ENCODE results near the gene EXD3.
"Not testable (repeated sequence)": the region's sequence is repeated elsewhere in the genome, so short reads cannot be mapped to it uniquely, and the experiment has no call there.

Gene EXD3

DNA sequence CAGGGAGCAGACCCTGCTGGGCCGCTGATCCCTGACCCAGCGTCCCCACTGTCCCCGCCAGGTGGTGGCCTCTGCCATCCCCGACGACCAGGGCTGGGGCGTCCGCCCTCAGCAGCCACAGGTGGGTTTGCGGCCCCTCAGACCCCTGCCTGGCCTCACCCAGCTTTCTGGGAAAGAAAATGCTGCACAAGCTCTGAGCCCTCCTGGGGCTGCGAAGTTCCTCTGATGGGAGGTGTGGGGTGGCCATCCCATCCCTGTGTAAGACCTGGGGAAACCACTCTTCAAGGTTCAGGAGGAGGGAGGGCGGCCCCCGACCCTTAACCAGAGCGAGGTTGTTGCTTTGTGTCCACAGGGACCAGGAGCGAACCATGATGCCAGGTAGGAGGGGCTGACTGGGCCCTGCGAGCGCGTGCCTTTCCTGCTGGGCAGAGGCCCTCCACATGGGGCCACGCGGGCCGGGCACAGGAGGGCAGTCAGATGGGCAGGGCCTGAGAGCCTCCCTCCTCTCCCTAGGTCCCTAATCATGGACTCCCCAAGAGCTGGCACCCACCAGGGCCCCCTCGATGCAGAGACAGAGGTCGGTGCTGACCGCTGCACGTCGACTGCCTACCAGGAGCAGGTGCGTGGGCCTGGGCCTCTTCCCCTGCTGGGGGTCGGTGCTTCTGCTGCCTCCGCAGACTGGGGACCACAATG is 7.9 kb upstream of the EXD3 start:
- DNase-seq = no peak

DNA sequence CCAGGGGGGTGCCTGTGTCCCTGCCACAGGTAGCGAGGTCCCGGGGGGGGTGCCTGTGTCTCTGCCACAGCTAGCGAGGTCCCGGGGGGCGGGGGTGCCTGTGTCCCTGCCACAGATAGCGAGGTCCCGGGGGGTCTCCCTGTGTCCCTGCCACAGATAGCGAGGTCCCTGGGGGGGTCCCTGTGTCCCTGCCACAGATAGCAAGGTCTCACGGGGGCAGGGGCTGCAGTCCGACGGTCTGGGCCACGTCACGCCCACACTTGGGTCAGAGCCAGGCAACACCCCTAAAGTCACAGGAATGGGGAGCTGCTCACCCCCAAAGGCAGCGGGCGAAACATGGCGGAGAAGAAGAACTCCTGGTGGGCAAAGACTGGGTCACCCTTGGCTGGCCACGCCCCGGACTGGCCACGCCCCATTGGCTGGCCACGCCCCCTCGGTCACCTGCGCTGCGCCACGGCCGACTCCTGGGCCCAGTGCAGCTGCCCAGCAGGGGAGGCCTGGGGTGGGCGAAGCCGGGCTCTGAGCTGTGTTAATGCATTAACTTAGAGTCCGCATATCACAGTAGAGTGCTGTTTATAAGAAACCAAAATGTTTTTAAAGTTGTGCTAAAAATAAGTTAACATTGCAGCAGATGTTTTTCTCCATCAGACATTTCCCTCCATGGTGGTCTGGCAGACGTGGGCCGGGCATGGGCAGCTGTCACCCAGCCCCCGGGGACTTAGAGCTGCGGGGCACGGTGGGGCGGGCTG is 7.2 kb upstream of the EXD3 start:
- no peak for DNase-seq

DNA sequence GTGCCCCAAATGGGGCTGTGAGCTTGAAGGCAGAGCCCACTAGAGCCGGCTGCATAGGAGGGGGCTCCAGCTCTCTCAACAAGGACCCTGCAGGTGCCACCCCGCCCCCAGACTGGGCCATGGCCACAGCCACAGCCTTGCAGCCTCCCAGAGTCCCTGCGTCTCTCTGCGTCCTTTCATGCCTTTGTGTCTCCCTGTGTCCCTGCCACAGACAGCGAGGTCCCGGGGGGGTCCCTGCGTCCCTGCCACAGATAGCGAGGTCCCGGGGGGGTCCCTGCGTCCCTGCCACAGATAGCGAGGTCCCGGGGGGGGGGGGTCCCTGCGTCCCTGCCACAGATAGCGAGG is 6.6 kb upstream of the EXD3 start:
- DNase-seq = no peak

DNA sequence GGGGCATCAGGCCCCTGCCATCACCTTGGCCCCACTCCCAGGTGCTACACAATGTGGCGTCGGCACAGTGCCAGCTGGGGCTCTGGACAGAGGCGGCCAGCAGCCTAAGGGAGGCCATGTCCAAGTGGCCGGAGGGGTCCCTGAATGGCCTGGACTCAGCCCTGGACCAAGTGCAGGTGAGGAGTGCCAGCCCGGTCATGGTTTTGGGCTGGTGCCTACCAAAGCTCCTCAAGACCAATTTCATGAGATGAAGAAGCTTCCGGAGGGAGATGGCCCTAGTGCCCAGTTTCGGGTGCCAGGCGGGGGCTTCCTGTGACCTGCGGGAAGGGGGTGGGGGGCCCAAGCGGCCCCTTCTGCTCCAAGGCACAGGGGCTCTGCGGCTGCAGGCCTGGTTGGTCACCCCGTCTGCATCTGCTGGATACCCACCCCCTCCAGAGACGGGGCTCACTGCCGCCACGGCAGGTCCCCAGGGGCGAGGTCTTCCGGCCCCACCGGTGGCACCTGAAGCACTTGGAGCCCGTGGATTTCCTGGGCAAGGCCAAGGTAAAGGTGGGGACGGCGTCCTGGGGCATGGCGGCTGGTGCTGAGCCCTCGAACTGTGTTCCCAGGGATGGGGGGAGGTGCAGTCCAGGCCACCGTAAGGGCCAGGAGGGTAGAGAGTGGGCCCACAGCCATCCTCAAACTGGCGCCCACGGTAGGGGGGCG is 6.0 kb upstream of the EXD3 start:
- no peak for DNase-seq

DNA sequence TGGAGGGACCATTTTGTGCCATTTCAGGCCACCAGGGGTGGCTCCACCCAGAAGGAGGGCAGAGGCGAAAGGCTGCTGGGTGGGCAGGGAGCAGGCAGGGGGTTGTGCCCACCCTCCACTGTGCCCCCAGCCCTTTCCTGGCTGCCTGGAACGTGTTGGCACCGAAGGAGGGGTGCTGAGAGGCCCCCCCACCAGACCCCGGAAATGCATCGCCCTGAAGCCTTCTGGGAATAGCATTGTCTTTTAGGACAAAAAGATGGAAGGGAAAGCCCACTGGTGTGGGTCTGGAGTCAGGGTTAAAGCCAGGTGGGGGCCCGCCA is 5.3 kb upstream of the EXD3 start:
- DNase-seq = no peak

DNA sequence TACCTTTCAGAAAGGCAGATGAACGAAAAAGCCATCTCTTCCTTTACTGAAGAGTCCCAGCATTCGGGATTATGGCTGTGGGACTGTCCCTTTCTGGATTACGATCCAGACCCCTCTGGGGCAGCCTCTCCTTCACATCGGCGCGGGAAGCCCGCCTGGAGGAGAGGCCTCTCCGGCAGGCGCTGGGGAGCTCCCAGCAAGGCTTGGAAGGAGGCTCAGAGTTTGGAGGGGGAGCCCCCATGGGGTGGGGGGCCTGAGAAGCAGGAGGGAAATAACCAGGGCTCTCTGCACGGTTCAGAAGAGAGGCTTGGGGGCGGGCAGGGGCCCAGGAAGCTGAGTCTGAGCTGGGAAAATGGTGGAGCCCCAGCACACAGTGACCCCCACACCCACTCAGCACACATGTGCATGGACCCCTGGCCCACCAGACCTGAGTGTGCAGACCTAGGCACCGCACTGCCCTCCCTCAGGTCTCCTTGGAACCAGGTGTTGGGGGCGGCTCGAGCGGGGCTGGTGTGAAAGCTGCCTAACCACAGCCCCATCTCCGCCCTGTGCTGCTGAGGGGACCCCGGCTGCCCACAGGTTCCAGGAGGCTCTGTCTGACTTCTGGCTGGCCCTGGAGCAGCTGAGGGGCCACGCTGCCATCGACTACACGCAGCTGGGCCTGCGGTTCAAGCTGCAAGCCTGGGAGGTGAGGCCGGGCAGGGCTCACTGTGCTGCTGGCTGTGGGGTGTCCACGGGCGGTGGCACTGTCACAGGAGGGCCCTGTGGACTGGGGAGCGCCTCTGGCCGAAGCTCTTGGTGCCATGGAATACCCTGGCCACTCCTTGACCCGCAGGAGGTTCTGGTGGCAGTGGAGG is 4.7 kb upstream of the EXD3 start:
- no peak for DNase-seq

DNA sequence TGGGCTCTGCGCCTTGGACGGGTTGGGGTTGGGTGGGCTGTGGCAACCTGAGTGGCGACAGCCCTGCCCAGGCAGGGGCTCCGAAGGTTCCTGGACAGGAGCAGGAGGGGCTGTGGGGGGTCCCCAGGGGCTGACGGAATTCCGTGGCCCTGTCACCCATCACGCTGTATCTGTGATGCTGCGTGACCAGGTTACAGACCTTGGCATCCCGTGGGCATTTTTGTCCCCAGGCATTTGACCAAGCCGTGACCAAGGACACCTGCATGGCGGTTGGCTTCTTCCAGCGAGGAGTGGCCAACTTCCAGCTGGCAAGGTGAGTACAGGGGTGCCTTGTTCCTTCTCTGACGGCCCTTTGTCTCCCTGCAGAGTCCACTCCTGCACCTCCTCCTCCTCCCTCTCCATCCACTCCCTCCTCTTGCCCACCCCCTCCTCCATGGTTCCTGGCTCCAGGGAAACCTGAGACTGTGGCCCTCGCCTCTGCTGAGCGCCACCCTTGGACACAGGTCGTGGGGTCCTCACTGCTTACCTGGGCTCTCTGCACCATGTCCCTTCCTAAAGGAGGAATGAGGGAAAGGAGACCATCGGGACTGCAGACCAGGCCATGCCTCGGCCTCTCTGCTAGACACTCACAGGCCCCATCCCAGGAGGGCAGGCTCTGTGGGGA is 3.2 kb upstream of the EXD3 start:
- no peak for DNase-seq

DNA sequence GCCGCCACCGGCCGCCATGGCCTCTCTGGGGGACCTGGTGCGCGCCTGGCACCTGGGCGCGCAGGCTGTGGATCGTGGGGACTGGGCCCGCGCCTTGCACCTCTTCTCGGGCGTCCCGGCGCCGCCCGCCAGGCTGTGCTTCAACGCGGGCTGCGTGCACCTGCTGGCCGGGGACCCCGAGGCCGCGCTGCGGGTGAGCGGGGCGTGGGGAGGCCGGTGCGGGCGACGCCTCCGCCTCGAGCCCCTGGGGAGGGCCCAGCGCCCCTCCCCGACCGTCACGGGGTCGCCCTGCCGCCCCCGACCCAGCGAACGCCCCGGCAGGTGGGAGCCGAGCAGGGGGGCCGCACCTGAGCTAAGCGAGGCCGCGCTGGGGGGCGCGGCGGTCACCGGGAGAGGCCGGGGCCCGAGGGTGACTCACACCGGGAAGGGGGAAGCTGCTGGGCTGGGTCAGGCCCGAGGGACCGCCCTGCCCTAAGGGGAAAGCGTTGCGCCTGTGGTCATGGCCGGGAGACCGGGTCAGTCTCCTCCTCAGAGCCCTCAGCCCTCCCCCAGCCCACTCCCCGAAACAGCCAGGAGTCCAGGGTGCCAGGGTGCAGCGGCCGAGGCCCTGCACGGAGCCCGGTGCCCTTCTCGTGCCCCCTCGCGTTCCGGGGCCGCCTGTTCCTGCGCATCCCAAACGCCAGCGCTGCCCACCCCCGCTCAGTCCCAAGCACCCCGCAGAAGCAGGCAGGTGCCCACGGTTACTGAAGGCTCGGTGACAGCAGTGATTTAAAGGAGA is 741 bp upstream of the EXD3 start:
- no peak for DNase-seq

DNA sequence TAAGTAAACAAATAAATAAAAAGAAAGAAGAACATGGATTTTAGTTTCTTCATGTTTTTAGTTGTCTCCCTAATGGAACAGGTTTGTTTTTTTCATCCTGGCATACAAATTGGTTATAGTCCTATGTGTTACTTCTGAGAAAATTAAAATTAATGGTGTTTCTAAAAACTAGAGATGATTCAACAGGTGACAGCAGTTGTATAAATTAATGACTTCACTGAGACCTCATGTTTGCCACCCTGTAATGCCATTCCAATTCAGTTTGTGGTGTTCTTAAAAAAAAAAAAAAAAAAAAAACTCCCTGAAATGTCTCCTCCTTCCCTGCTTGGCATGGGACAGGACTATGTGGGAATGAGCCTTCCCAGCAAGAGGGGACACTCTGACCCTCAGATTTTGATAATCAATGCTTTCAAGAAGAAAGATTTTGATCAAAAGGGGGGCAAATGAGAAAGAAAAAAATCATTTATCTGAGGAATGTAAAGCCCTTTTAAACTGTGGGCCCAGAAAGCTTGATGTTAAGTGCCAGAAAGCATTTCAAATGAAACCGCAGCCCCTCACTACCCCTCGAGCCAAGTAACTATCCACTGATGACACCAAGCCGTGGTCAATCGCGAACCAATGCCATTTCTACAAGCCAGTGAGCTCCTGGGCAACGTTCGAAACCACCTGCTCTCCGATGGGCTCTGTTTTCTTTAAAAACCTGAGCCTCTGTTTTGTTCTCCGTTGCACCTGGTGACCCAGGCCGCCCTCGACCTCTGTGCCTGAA is 941 bp downstream of the EXD3 start:
- DNase-seq = no peak

DNA sequence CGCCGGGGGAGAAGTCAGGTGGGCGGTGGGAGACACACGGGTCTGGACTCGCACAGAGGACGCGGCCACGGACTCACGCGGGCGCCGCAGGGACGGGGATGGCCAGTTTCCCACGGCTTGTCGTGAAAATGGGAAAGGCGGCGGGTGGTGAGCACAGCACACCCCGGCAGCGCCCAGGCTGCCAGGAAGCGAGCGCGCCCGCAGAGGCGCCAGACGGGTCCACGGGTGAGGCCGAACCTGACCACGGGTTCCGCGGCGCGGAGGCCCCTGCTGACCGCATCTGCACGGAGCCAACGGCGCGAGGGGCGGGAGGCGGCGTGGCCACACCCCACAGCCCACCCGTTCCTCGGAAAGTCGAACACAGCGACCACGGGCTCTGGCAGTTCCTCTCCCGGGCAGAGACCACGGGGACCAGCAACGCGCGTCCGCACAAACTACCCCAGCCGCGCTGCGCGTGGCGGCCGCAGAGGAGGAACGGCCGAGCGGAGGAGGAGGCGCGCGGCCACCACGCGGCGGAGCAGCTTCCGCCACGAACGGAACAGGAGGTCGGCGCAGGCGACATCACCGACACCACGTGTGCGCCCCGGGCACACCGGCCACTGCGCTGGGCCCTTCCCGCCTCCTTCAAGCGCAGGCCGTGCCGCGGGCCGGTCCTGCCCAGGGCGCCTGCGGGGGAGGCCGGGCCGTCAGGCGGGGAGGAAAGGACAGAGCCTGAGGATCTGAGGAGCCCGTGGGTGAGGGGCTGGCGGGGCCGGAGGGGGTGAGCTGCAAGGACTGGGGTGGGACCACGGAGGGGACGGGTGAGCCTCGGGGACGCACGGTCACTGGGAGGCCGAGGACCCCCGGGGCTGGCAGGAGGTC is 5.6 kb downstream of the EXD3 start:
- no peak for DNase-seq

DNA sequence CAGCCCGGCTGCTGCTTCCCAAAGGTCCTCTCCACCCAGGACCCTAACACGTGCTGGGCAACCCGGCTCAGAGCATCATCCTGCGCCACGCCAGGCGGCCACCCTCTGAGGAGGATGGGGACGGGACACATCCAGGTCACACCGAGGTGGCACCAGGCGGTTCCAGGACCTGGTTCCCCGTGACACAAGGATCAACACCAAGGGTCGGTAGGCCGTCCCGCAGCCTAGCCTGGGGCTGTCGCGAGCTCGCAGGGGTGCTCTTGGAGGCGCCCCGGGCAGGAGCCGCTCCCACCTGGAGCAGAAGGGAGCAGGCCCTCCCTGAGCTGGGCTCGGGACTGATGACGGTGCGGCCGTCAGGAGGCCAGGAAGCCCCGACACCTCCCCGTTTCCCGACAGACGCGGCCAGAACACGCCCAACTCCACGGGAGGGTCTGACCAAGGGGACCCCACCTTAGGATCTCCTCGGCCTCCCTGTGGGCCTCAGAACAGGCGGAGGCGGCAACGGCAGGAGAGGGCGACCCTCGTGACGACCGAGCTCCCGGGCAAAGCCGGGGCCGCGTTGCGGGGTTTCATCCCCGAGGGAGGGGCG is 6.3 kb downstream of the EXD3 start:
- no peak for DNase-seq

DNA sequence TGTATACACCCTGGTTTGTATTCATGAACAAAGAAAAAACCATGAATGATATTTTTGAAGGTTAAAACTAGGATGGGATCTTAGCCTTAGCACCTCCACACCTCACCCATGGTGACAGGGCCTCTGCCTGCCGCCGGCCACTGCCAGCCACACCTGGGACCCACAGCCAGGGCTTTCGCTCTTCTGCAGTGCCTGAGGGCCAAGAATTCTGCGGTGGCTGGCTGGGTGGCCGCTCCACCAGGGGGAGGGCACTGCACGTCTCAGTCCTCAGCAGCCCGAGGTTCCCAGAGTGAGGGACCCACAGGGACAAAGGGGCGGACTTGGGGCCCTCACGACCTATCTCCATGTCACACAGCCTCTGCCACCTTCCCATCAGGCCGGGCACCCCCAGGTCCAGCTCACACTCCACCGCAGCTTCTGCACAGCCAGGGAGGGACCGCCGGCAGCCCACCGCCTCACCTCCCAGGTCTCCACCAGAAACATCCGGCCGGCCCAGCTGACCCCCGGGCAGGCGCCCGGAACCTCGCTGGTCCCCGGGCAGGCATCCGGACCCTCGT is 6.9 kb downstream of the EXD3 start:
- no peak for DNase-seq

DNA sequence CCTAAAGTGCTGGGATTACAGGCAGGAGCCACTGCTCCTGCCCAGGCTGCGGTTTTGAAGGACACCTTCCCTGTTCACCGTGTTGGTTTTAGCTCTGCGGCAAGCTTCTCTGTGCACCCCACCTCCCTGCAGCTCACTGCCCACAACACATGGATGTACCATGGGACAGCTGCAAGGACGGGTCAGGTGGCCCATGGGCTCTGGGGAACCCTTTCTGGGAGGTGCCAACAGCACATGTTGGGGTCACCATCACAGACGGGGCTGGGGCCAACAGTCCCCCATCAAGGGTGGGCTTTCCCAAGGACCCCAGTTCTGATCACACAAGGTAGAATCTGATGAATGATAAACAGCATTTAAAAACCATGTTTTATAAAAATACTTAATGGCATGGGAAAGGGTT is 7.5 kb downstream of the EXD3 start:
- no peak for DNase-seq

DNA sequence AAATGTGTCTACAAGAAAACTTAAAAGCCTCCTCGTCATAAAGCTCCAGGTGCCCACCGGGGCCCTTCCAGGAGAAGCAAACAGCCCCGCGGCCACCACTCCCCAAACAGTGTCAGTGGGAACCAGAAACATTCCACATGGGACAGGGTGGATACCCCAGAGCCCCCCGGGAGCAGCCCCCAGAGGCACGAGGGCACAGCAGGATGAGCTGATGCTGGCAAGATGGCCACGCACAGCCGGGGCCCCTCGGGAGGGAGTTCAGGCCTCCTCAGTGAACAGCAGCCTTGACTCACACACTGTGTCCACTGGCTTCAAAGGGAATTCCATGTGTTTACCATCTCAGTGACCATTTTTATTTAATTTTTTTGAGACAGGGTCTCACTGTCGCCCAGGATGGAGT is 10.5 kb downstream of the EXD3 start:
- no peak for DNase-seq

DNA sequence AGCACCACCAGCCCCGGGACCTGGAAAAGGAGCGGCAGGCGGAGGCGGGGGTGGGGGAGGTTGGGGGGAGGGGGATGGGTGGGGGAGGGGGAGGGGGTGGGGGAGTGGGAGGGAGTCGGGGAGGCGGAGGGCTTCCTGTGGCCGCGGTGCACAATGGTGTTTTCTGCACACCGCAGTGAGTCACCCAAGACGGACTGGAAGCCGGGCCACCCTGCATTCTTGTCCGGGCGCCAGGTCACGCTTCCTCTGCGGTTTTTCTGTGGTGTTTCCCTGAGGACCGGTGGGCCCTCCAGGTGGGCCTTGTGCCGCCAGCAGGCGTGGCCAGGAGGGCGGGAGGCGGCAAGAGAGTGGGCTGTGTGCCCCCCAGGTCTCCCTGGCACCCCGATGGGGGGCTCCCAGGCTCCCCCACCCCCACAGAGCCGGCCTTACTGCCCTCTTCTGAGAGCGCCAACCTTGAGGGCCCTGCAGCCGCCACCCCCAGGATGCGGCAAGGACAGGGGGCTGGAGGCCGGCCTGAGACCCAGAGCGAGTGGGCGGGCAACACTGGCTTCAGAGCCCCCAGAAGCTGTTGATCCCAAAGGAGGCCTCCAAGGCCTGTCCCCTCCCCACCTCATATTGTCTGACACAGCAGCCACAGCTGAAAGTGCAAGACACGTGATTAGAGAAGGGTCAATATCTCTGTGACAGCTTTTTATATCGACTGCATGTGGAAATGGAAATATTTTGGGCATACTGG is 11.1 kb downstream of the EXD3 start:
- DNase-seq = no peak

DNA sequence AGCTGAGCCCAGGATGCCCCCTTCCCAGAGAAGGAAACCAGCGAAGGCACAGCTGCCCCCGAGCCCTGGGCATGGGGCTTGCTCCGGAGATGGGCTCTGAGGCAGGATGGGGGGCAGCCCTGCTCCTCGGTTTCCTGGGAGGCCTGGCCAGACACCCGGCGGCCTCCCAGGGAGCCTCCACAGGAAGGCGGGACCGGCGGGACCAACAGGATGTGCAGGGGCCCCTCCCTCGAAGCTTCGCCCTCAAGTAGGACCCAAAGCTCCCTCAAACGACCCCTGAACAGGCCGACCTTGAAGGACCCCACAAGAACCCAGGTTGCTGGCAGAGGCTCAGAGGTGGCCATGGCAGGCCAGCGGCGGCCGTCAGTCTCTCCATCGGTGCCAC is 11.7 kb downstream of the EXD3 start:
- no peak for DNase-seq

DNA sequence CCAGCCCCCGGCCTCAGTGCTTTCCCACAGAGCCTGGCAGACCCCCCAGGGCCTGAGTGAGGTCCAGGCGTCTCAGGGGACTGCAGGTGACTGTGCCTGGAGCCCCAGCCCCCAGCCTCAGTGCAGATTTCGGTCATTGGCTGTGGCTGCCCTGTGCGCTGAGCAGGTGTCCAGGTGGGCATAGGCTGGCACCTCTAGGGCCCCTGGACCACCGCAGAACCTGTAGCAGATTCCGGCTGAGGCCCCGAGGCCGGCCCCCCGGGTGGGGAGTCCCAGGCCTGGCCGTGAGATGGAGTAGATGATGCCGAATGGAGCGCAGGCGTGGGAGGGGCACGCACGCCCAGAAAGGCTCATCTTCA is 12.1 kb downstream of the EXD3 start:
- no peak for DNase-seq

DNA sequence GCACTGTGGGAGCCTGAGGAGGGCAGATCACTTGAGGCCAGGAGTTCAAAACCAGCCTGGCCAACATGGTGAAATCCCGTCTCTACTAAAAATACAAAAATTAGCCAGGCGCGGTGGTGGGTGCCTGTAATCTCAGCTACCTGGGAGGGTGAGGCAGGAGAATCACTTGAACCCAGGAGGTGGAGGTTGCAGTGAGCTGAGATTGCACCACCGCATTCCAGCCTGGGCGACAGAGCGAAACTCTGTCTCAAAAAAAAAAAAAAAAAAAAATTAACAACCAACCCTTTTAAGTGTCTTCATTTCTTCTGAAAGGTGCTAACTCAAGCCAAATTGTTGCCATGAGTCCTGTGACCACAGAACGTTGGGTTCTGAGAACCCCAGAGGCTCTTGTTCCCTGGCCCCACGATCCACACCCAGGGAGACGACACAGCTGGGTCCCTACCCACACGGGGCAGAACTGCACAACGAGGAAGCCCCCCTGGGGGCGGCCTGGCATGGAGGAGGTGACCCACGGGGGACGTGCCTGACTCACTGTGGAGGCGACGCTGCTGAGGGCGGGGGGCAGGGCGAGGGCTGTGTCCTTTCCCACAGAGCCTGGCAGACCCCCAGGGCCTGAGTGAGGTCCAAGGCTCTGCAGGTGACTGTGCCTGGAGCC is 12.6 kb downstream of the EXD3 start:
- DNase-seq = not testable (repeated sequence)

Data from NCI-H446 treated with DMSO at 0.1 percent for 48 hours (cell line).